ENCODE data around the gene FAM149B1. TPM values are rescaled to one million over a fixed set of nuclear protein-coding genes. Genes with fewer than 3 reads are reported as not detected.

FAM149B1 gene
- polyA plus RNA-seq, 1 donor from 2014 or later = 53.5 TPM

DNA sequence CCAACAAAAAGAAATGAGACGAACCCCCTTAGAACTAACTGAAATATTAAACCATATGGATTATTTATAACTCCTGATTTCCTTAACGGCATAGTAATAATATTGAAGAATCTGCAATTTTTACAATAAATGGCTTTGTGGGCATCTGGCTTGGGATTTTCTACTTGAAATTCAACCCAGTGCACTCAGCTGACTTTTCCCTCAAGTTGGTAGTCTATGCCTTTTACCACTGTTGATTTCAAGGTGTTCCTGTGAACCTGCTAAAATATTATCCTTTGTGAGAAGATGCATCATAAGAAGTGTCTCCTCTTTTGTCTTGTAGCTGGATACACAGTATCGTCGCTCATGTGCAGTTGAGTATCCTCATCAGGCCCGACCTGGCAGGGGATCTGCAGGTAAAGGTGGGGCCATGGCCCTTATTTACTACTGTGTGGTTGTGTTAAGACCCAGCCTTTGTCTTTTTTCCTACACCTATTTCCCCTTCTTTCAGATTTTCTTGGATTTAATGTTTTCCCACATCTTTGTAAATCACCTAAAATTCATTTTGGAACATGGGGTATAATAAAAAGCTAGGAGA is 71.2 kb downstream of the FAM149B1 start:
- TF ChIP-seq EZH2 (IDR thresholded peaks at IDR 0.05; ENCODE audit: borderline replicate concordance, insufficient read depth, low read length, poor library complexity, severe bottlenecking) (no peak), POLR2AphosphoS5 (IDR thresholded peaks at IDR 0.05) (no peak)
- Histone ChIP-seq H3K4me2 (ENCODE audit: low read length) (no peak overlapping the region), H3K79me2 (replicated peaks; ENCODE audit: insufficient read depth, low read length) (no peaks in the 10 kb centered on the region), H3K36me3 (ENCODE audit: insufficient read depth, low read length) (no peaks in the 10 kb centered on the region), H3K27me3 (ENCODE audit: insufficient read depth, low read depth, low read length) (no peaks in the 10 kb centered on the region), H3K9ac (ENCODE audit: low read length) (no peak overlapping the region), H3K4me3 (ENCODE audit: low read length) (no peak overlapping the region), H2AFZ (ENCODE audit: low read depth, low read length) (no peak overlapping the region), H3K9me2 (ENCODE audit: insufficient read depth, low read length) (no peaks in the 10 kb centered on the region), H4K20me1 (ENCODE audit: insufficient read depth) (no peaks in the 10 kb centered on the region), H3K27ac (ENCODE audit: low read length) (no peak overlapping the region), H3F3A (ENCODE audit: insufficient read depth, low read length, poor library complexity, severe bottlenecking) (no peaks in the 10 kb centered on the region), H3K9me3 (ENCODE audit: low read length) (no peaks in the 10 kb centered on the region)

DNA sequence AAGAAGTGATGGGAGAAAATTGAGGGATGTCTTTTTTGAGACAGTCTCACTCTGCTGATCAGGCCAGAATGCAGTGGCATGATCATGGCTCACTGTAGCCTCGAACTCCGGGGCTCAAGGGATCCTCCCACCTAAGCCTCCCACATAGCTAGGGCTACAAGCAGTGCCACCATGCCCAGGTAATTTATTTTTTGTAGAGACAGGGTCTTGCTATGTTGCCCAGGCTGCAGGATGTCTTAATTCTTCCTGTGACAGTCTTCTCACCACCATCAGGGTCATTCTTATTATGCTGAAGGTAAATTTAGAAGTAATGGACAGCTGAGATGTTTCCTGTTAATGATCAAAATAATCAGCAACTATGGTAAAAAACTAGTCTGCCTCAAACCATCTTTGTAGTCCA is 72.0 kb downstream of the FAM149B1 start:
- no peak overlapping the region for H2AFZ ChIP-seq (ENCODE audit: low read depth, low read length)
- no peak overlapping the region for H3K4me2 ChIP-seq (ENCODE audit: low read length)
- no peak overlapping the region for H3K4me3 ChIP-seq (ENCODE audit: low read length)
- H3K27me3 ChIP-seq (ENCODE audit: insufficient read depth, low read depth, low read length) = no peaks in the 10 kb centered on the region
- no peaks in the 10 kb centered on the region for H3K9me3 ChIP-seq (ENCODE audit: low read length)
- TF ChIP-seq POLR2AphosphoS5 (IDR thresholded peaks at IDR 0.05) (no peak), RAD21 (conservative IDR thresholded peaks at IDR 0.05) (no peak), SMC3 (conservative IDR thresholded peaks at IDR 0.05; ENCODE audit: poor library complexity) (no peak), EP300 (conservative IDR thresholded peaks at IDR 0.05; ENCODE audit: poor library complexity, severe bottlenecking) (no peak), TAF1 (IDR thresholded peaks at IDR 0.05; ENCODE audit: low read depth) (no peak), EZH2 (IDR thresholded peaks at IDR 0.05; ENCODE audit: borderline replicate concordance, insufficient read depth, low read length, poor library complexity, severe bottlenecking) (no peak), MXI1 (conservative IDR thresholded peaks at IDR 0.05; ENCODE audit: poor library complexity, severe bottlenecking) (no peak)
- TF ChIP-seq, protein P1, sequence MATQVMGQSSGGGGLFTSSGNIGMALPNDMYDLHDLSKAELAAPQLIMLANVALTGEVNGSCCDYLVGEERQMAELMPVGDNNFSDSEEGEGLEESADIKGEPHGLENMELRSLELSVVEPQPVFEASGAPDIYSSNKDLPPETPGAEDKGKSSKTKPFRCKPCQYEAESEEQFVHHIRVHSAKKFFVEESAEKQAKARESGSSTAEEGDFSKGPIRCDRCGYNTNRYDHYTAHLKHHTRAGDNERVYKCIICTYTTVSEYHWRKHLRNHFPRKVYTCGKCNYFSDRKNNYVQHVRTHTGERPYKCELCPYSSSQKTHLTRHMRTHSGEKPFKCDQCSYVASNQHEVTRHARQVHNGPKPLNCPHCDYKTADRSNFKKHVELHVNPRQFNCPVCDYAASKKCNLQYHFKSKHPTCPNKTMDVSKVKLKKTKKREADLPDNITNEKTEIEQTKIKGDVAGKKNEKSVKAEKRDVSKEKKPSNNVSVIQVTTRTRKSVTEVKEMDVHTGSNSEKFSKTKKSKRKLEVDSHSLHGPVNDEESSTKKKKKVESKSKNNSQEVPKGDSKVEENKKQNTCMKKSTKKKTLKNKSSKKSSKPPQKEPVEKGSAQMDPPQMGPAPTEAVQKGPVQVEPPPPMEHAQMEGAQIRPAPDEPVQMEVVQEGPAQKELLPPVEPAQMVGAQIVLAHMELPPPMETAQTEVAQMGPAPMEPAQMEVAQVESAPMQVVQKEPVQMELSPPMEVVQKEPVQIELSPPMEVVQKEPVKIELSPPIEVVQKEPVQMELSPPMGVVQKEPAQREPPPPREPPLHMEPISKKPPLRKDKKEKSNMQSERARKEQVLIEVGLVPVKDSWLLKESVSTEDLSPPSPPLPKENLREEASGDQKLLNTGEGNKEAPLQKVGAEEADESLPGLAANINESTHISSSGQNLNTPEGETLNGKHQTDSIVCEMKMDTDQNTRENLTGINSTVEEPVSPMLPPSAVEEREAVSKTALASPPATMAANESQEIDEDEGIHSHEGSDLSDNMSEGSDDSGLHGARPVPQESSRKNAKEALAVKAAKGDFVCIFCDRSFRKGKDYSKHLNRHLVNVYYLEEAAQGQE (IDR thresholded peaks at IDR 0.05; ENCODE audit: borderline replicate concordance) = no peak
- TF ChIP-seq, protein P2, sequence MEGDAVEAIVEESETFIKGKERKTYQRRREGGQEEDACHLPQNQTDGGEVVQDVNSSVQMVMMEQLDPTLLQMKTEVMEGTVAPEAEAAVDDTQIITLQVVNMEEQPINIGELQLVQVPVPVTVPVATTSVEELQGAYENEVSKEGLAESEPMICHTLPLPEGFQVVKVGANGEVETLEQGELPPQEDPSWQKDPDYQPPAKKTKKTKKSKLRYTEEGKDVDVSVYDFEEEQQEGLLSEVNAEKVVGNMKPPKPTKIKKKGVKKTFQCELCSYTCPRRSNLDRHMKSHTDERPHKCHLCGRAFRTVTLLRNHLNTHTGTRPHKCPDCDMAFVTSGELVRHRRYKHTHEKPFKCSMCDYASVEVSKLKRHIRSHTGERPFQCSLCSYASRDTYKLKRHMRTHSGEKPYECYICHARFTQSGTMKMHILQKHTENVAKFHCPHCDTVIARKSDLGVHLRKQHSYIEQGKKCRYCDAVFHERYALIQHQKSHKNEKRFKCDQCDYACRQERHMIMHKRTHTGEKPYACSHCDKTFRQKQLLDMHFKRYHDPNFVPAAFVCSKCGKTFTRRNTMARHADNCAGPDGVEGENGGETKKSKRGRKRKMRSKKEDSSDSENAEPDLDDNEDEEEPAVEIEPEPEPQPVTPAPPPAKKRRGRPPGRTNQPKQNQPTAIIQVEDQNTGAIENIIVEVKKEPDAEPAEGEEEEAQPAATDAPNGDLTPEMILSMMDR (IDR thresholded peaks at IDR 0.05; ENCODE audit: poor library complexity, severe bottlenecking) = no peak
- H3K36me3 ChIP-seq (ENCODE audit: insufficient read depth, low read length) = no peaks in the 10 kb centered on the region
- H3K27ac ChIP-seq (ENCODE audit: low read length) = no peak overlapping the region
- H3K79me2 ChIP-seq (replicated peaks; ENCODE audit: insufficient read depth, low read length) = peaks cover 5% of the 10 kb centered on the region
- H3K9ac ChIP-seq (ENCODE audit: low read length) = no peak overlapping the region
- no peaks in the 10 kb centered on the region for H4K20me1 ChIP-seq (ENCODE audit: insufficient read depth)
- H3K9me2 ChIP-seq (ENCODE audit: insufficient read depth, low read length) = no peaks in the 10 kb centered on the region
- no peaks in the 10 kb centered on the region for H3F3A ChIP-seq (ENCODE audit: insufficient read depth, low read length, poor library complexity, severe bottlenecking)

Measured in neural cell (in vitro differentiated cells).